ENCODE measurements around the gene VSTM4. TPM values are rescaled to one million over a fixed set of nuclear protein-coding genes. Genes with fewer than 3 reads are reported as not detected.
A peak's percentile ranks its signal among the peaks of the same experiment; 100 is the strongest.

VSTM4 gene
- total and polyA plus RNA-seq, 9 of the 15 experiments (the other 6 are each of a cell fraction or from before 2014, with no cell fraction given), result 1.0 to 7.9 (median 3.0) TPM

DNA sequence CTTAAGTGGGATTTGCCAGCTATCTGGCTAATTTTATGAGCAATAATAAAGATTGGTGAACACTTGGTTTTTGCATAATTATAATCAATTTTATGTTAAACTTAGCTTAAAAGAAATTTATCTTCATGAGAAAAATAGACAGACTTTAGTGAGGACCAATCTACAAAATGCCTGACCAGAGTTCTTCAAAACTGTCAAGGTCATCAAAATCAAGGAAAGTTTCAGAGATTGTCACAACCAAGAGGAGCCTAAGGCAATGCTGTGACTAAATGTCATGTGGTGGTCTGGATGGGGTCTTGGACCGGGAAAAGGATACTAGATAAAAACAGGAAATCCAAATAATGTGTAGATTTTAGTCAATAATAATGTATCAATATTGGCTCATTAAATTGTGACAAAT, 36.2 kb upstream of the VSTM4 start:
- intact Hi-C loops (cut with micrococcal nuclease), result no loop called here
- Histone ChIP-seq H4K20me1 (replicated peaks; ENCODE audit: control insufficient read depth, insufficient read depth, low read length) (no peaks in the 10 kb centered on the region), H3K27ac (ENCODE audit: extremely low read depth, low read depth, low read length) (no peak overlapping the region), H3K4me1 (replicated peaks in 1 of 2; ENCODE audit: control insufficient read depth in 2 of 2, insufficient read depth in 2 of 2, low read length in 2 of 2) (peaks cover 10 to 20% of the 10 kb centered on the region in 2 experiments; a peak in 3 of 5 replicates), H2AFZ (ENCODE audit: low read depth, low read length) (no peak overlapping the region), H3K4me3 (no peak overlapping the region), H3K9ac (ENCODE audit: insufficient read depth in 1 of 2, low read depth in 2 of 2, low read length in 2 of 2) (no peak overlapping the region), H3K9me3 (replicated peaks; ENCODE audit: control insufficient read depth, insufficient read depth, low read depth, low read length) (no peaks in the 10 kb centered on the region), H3K9me1 (ENCODE audit: control insufficient read depth, insufficient read depth, low read length) (no peaks in the 10 kb centered on the region), H3K79me2 (ENCODE audit: control insufficient read depth, insufficient read depth, low read length) (no peaks in the 10 kb centered on the region), H3K4me2 (ENCODE audit: insufficient read depth, low read length) (no peak overlapping the region), H3K36me3 (ENCODE audit: control insufficient read depth, insufficient read depth, low read length) (peaks cover 15% of the 10 kb centered on the region; the same call in 1 of the 3 replicates), H3K27me3 (ENCODE audit: control insufficient read depth in 2 of 2, insufficient read depth in 2 of 2, low read length in 2 of 2) (no peaks in the 10 kb centered on the region)
- TF ChIP-seq ZBTB7A (IDR thresholded peaks at IDR 0.05; ENCODE audit: borderline replicate concordance, control insufficient read depth, low read depth, low read length), result no peak
- TF ChIP-seq MAFG (tag; conservative IDR thresholded peaks at IDR 0.05), result peak; percentile 33
- no peak for TF ChIP-seq CBX2 (IDR thresholded peaks at IDR 0.05; ENCODE audit: insufficient read depth, low read length, poor library complexity, severe bottlenecking)
- TF ChIP-seq ZNF316 (IDR thresholded peaks at IDR 0.05), result peak; percentile 84
- no peak for TF ChIP-seq ZNF197 (CRISPR knock-in tag; IDR thresholded peaks at IDR 0.05; ENCODE audit: low read depth)
- peak; percentile 67; the same call in 1 of the 2 replicates for TF ChIP-seq MAFK (IDR thresholded peaks at IDR 0.05; ENCODE audit: low read length)
- peak; percentile 76 for TF ChIP-seq MAFF (IDR thresholded peaks at IDR 0.05; ENCODE audit: low read length)
- peak; percentile 66 for TF ChIP-seq C11orf30 (IDR thresholded peaks at IDR 0.05; ENCODE audit: low read depth)
- CTCF ChIA-PET (ENCODE audit: low intra/inter-chr PET ratio), result no interaction called here
- POLR2A ChIA-PET, result interaction anchor here (0.8 to 1.6 kb wide), 4 partner anchors 11 to 23 kb away, joined by 3 to 8 read pairs (median 6); no protein-coding TSS in a partner anchor
- in situ Hi-C loops (cut with MboI), result no loop called here
- DNase-seq (ENCODE audit: extremely low read depth in 1 of 4, low spot score in 3 of 4) (no peak), ATAC-seq (no peak), FAIRE-seq (no peak)
- no TSS peak for BruUV-seq (replicated peaks)
- WGBS (ENCODE audit: insufficient coverage, low coverage, missing lambda C conversion rate), result 11% methylated on average over 1 of the region's 1 CpG
